Kasumi-1 (cell line): ENCODE measurements around the gene ATG13.
"Not testable (repeated sequence)": the region's sequence is repeated elsewhere in the genome, so short reads cannot be mapped to it uniquely, and the experiment has no call there.

ENCODE experiments used
- DNase-seq, 2 experiments: peaks; one replicate each; lab custom pipeline; 2025; lab: John Stamatoyannopoulos, UW

ATG13 gene

GRCh38 chr11:46643986-46644385 is 26.6 kb downstream of the ATG13 start:
- DNase-seq = no peak

GRCh38 chr11:46649180-46649738 is 31.9 kb downstream of the ATG13 start:
- DNase-seq = no peak

- DNase-seq = no peak
These were observed 38.3 kb downstream of the ATG13 start for GRCh38 chr11:46655631-46656030.

- no peak for DNase-seq
These were observed 39.8 kb downstream of the ATG13 start for GRCh38 chr11:46657186-46657585.

GRCh38 chr11:46658259-46658658 is 40.9 kb downstream of the ATG13 start:
- no peak for DNase-seq

- peak; percentile 87 to 89 for DNase-seq
These were observed 42.6 kb downstream of the ATG13 start for GRCh38 chr11:46659908-46660307.

- no peak for DNase-seq
These were observed 44.5 kb downstream of the ATG13 start for GRCh38 chr11:46661836-46662235.

- DNase-seq = no peak
These were observed 45.0 kb downstream of the ATG13 start for GRCh38 chr11:46662366-46662765.

GRCh38 chr11:46663277-46663940 is 46.1 kb downstream of the ATG13 start:
- no peak for DNase-seq

- DNase-seq = no peak
These were observed 47.3 kb downstream of the ATG13 start for GRCh38 chr11:46664612-46665011.

- no peak for DNase-seq
These were observed 48.0 kb downstream of the ATG13 start for GRCh38 chr11:46665356-46665755.

GRCh38 chr11:46666516-46666915 is 49.2 kb downstream of the ATG13 start:
- no peak for DNase-seq

GRCh38 chr11:46667043-46667481 is 49.7 kb downstream of the ATG13 start:
- DNase-seq = no peak

- DNase-seq = no peak
These were observed 51.2 kb downstream of the ATG13 start for GRCh38 chr11:46668480-46669085.

- DNase-seq = peak; percentile 16 to 33
These were observed 52.4 kb downstream of the ATG13 start for GRCh38 chr11:46669711-46670139.

- DNase-seq = not testable (repeated sequence)
These were observed 53.2 kb downstream of the ATG13 start for GRCh38 chr11:46670521-46670920.

GRCh38 chr11:46671958-46672315 is 54.6 kb downstream of the ATG13 start:
- no peak for DNase-seq

- DNase-seq = peak; percentile 21 to 33
These were observed 55.1 kb downstream of the ATG13 start for GRCh38 chr11:46672381-46672839.

- DNase-seq = no peak
These were observed 56.5 kb downstream of the ATG13 start for GRCh38 chr11:46673713-46674462.

- DNase-seq = peak; percentile 87 to 90
These were observed 57.3 kb downstream of the ATG13 start for GRCh38 chr11:46674463-46675287.

GRCh38 chr11:46675288-46675851 is 58.0 kb downstream of the ATG13 start:
- DNase-seq = no peak
